SK-N-SH treated with all-trans-retinoic acid at 6 μM for 48 hours (cell line): ENCODE data around the gene ANKRD34B.

Experiments
- CSDC2 ChIP-seq: fragments of 250-450 bp; sonication (Bioruptor Pico); IDR thresholded peaks from 2 replicates; pipeline ENCODE4 v1.5.0; 2020; ENCODE audit warnings: mild to moderate bottlenecking, moderate library complexity
- ESRRG ChIP-seq: fragments of 250-450 bp; sonication (Bioruptor Pico); IDR thresholded peaks from 2 replicates; pipeline ENCODE4 v1.6.1; 2021; ENCODE audit warnings: mild to moderate bottlenecking
- PATZ1 ChIP-seq: fragments of 250-450 bp; sonication (Bioruptor Pico); IDR thresholded peaks from 2 replicates; pipeline ENCODE4 v1.8.0; 2020; ENCODE audit warnings: mild to moderate bottlenecking, moderate library complexity, borderline replicate concordance
- TCF4 ChIP-seq: fragments of 250-450 bp; sonication (Bioruptor Pico); IDR thresholded peaks from 2 replicates; pipeline ENCODE4 v1.8.0; 2021; ENCODE audit warnings: mild to moderate bottlenecking, moderate library complexity, borderline replicate concordance
- ZFP30 ChIP-seq: fragments of 450-650 bp; formaldehyde crosslinking; IDR thresholded peaks from 2 replicates; pipeline ENCODE4 v1.5.0; 2022; ENCODE audit warnings: mild to moderate bottlenecking, moderate library complexity
- ZNF8 ChIP-seq: fragments of 450-650 bp; formaldehyde crosslinking; IDR thresholded peaks from 2 replicates; pipeline ENCODE4 v1.5.0; 2020; ENCODE audit warnings: mild to moderate bottlenecking, moderate library complexity
- TF ChIP-seq, protein P1 (sequence below): fragments of 250-450 bp; sonication (Bioruptor Pico); IDR thresholded peaks from 2 replicates; pipeline ENCODE4 v1.5.1; 2020; ENCODE audit warnings: low read depth, mild to moderate bottlenecking, moderate library complexity
- TF ChIP-seq, protein P2 (sequence below): fragments of 250-450 bp; sonication (Bioruptor Pico); IDR thresholded peaks from 2 replicates; pipeline ENCODE4 v1.5.1; 2021; ENCODE audit warnings: mild to moderate bottlenecking, moderate library complexity

- TF ChIP-seq PATZ1 (no peak), ESRRG (CRISPR knock-in tag) (no peak), ZFP30 (CRISPR knock-in tag) (no peak), TCF4 (CRISPR knock-in tag) (no peak), ZNF8 (CRISPR knock-in tag) (no peak), CSDC2 (CRISPR knock-in tag) (no peak)
- TF ChIP-seq, protein P1, sequence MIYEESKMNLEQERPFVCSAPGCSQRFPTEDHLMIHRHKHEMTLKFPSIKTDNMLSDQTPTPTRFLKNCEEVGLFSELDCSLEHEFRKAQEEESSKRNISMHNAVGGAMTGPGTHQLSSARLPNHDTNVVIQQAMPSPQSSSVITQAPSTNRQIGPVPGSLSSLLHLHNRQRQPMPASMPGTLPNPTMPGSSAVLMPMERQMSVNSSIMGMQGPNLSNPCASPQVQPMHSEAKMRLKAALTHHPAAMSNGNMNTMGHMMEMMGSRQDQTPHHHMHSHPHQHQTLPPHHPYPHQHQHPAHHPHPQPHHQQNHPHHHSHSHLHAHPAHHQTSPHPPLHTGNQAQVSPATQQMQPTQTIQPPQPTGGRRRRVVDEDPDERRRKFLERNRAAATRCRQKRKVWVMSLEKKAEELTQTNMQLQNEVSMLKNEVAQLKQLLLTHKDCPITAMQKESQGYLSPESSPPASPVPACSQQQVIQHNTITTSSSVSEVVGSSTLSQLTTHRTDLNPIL (CRISPR knock-in tag), result no peak
- TF ChIP-seq, protein P2, sequence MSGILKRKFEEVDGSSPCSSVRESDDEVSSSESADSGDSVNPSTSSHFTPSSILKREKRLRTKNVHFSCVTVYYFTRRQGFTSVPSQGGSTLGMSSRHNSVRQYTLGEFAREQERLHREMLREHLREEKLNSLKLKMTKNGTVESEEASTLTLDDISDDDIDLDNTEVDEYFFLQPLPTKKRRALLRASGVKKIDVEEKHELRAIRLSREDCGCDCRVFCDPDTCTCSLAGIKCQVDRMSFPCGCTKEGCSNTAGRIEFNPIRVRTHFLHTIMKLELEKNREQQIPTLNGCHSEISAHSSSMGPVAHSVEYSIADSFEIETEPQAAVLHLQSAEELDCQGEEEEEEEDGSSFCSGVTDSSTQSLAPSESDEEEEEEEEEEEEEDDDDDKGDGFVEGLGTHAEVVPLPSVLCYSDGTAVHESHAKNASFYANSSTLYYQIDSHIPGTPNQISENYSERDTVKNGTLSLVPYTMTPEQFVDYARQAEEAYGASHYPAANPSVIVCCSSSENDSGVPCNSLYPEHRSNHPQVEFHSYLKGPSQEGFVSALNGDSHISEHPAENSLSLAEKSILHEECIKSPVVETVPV (CRISPR knock-in tag), result no peak
Measured at GRCh38 chr5:80573062-80573461, 3.0 kb upstream of the ANKRD34B start.
